HG03439 (cell line): ENCODE measurements around the gene SANBR.

Experiments
- ATAC-seq: cut with Tn5 transposase; IDR thresholded peaks from one replicate; pipeline ENCODE4 v1.9.1; 2021; ENCODE audit warnings: mild to moderate bottlenecking, moderate library complexity; ENCODE audit not compliant: unreplicated experiment

The SANBR gene

DNA sequence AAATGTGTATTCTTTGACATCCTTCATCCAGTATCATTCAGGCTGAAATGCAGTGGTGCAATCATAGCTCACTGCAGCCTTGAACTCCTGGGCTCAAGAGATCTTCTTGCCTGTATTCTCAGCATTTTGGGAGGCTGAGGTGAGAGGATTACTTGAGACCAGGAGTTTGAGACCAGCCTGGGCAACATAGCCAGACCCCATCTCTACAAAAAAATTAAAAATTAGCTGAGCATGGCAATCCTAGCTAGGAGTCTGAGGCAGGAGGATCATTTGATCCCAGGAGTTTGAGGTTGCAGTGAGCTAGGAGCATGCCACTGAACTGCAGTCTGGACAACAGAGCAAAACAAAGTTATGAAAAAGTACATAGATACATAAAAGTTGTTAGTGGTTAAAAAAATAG lies 24.1 kb downstream of the SANBR start:
- no peak for ATAC-seq

DNA sequence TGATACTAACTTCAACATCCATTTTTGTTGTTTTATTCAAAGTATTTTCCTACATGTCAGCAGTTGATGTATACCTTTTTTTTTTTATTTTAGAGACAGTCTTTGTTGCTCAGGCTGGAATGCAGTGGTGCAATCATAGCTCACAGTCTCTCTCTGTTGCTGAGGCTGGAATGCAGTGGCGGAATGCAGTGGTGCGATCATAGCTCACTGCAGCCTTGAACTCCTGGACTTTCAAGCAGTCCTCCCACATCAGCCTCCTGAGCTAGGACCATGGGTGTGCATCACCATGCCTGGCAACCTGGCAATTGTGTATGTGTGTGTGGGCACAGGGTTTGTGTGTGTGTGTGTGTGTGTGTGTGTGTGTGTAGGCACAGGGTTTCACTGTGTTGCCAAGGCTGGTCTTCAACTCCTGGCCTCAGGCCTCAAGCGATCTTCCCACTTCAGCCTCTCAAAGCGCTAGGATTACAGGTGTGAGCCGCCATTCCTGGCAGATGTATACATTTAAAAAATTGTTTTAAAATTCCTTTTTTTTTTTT lies 24.8 kb downstream of the SANBR start:
- no peak for ATAC-seq

DNA sequence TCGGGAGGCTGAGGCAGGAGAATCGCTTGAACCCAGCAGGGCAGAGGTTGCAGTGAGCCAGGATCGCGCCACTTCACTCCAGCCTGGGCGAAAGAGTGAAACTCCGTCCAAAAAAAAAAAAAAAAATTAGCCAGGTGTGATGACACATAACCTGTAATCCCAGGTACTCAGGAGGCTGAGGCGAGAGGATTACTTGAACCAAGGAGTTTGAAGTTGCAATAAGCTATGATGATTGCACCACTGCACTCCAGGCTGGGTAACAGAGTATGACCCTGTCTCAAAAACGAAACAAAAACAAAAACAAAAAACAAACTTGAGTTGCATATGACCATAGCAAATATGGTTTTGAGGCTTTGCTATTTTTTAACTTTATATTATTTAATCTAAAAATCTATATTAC lies 25.8 kb downstream of the SANBR start:
- no peak for ATAC-seq

DNA sequence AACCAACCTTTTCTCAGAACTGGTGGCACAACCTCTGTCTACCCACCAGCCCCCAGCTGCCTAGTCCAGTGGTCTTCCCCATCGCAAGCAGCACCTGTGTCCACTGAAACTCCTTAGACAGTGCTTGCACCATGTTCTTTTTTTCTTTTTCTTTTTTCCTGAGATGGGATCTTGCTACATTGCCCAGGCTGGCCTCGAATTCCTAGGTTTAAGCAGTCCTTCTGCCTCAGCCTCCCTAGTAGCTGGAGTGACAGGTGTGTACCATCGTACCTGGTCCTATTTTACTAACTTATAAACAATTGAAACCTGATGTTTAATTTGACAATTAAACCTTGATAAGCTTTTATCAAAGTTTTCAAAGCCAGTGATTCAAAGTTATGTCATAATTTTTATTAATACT lies 30.8 kb downstream of the SANBR start:
- ATAC-seq, result no peak

DNA sequence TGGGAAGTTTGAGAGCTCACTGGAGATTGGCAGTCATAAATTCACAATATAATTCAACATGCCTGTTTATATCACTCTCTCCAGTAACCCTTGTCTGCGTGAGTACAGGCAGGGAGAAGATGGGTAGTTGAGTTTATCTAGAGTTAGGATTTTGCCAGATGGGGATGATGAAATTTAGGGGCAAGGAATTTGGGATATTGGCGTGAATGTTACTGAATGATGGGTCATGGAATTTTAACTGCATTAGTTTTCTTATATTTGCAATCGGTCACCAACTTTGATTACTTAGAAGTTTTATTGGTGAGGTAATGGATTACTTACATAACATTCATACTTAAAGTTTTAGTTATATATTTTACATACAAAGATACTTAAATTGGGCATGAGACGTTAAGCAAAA lies 35.1 kb downstream of the SANBR start:
- ATAC-seq, result no peak

DNA sequence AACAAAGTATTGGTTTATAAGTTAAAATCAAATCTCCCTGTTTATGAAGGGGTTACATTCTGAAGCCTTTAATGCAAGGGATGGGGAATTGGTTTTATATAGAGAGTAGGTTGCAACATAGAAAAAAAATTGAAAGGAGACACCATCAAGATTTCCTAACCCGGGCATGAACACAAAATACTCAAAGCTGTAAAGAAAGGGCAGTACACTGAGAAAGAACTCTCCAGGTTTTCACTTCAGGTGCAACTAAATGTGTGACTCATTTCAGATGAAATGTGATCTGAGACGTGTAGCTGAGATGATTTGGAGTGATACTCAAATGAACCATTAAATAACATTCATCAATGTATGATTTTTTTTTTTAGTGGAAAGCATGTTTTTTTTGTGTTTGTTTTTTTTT lies 43.6 kb downstream of the SANBR start:
- ATAC-seq, result no peak

DNA sequence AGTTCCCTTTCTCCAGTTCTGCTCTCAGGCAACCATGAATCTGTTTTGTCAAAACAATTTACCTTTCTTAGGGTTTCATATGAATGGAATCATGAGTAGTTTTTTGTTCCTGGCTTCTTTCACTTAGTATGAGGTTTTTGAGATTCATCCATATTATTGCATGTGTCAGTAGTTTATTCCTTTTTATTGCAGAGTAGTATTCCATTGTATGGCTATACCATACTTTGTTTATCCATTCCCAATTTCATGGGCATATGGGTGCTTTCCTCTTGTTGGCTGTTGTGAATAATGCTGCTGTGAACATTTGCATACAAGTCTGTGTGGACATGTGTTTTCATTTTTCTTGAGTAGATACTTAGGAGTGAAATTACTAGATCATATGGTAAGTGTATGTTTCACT lies 46.0 kb downstream of the SANBR start:
- ATAC-seq, result no peak

DNA sequence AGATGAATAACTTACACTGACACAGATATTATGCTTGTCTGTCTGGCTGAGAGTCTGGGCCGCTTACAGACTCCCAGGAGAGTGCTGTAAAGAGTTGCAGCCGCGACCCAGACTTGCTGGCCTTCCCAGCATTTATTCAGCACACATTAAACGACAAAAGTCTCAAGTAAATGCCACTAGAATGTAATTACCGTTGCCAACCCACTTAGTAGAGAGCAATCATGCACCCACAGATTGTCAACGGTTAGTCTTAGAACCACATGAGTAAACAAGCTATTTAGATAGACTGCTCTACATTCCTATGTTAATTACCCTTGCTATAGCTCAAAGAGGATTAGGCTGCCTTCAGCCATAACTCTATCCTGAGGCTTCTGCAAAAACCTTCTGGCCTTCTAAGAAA lies 48.5 kb downstream of the SANBR start:
- no peak for ATAC-seq
